D721Med (cell line): ENCODE measurements around the gene ADAMTS12.

Experiments used
- DNase-seq: peaks from one replicate; pipeline ENCODE4 v3.0.0; 2011; ENCODE audit warnings: low spot score; ENCODE audit not compliant: insufficient read length
- FAIRE-seq: peaks from 2 replicates; lab custom pipeline; 2011; peaks lifted over from hg19 to GRCh38; lab: Jason Lieb, UNC
- TF ChIP-seq, protein P1 (sequence below): IDR thresholded peaks from 2 replicates; pipeline ENCODE4 v1.5.1; 2012; ENCODE audit warnings: mild to moderate bottlenecking, control low read depth; ENCODE audit not compliant: insufficient read depth; ENCODE audit errors: missing control alignments

The ADAMTS12 gene

GRCh38 chr5:33684496-33685159, 207.2 kb downstream of the ADAMTS12 start:
- TF ChIP-seq, protein P1, sequence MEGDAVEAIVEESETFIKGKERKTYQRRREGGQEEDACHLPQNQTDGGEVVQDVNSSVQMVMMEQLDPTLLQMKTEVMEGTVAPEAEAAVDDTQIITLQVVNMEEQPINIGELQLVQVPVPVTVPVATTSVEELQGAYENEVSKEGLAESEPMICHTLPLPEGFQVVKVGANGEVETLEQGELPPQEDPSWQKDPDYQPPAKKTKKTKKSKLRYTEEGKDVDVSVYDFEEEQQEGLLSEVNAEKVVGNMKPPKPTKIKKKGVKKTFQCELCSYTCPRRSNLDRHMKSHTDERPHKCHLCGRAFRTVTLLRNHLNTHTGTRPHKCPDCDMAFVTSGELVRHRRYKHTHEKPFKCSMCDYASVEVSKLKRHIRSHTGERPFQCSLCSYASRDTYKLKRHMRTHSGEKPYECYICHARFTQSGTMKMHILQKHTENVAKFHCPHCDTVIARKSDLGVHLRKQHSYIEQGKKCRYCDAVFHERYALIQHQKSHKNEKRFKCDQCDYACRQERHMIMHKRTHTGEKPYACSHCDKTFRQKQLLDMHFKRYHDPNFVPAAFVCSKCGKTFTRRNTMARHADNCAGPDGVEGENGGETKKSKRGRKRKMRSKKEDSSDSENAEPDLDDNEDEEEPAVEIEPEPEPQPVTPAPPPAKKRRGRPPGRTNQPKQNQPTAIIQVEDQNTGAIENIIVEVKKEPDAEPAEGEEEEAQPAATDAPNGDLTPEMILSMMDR, result no peak
- FAIRE-seq, result no peak

DNA sequence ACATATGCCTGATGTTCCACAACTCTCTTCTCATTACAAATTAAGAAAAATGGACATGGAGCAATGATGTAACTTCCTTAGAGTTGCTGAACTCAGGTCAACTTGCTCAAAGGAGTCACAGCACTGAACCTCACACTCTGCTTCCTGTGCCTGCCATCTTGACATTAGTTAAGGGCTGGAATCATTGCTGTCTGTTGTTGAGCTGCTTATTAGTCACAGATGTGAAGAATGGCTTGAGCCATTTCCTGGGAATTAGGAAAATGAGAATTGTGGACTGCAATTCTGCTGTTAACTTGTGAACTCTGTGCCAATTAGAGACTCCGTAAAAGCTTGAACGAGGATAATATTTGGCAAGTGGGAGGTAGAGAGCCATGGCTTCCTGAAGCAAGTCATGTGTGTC, 212.0 kb downstream of the ADAMTS12 start:
- DNase-seq, result no peak
- no peak for FAIRE-seq
- TF ChIP-seq, protein P1, result no peak

More at GRCh38 chr5:33684496-33685159, 207.2 kb downstream of the ADAMTS12 start:
- no peak for DNase-seq

DNA sequence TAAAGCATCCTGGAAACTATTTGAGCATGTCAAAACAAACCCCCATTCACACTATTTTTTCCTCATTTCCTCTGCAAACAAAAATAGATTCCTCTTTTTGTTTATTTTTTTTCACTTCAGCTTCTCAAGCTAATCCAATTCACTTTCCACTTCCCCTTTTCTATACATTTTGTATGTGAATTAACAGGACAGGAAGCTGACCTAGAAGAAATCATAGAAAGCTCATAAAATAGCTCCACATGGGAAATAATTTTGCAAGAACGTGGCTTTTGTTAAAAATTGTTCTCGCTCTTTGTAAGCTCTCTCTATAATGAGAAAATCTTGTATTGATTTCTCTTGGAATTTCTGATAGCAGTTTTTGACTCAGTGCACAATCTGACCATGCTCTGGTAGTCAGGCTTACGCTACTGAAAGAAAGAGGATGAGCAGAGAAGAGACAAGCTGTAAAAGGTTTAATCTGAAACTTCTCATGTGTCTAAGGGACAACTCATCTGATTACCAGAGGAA, 215.8 kb downstream of the ADAMTS12 start:
- TF ChIP-seq, protein P1, result no peak
- FAIRE-seq (no peak), DNase-seq (no peak)

DNA sequence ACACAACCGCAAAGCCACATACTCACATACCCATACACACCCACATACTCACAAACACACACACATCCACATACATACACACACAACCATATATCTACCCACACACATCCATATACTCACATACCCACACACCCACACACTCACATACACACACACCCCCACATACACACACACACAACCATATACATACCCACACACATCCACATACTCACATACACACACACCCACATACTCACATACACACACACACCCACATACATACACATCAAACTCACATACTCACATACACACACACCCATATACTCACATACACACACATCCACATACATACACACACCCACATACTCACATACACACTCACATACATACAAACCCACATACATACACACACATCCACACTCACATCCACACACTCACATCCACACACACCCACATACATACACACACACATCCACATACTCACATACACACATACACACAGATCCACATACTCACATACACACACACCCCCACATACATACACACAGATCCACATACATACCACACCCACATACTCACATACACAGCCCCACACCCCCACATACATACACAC, 220.0 kb downstream of the ADAMTS12 start:
- no peak for DNase-seq
- no peak for FAIRE-seq
- TF ChIP-seq, protein P1, result no peak

GRCh38 chr5:33662722-33663427, 228.9 kb downstream of the ADAMTS12 start:
- FAIRE-seq (no peak), DNase-seq (no peak)
- TF ChIP-seq, protein P1, result no peak

GRCh38 chr5:33659526-33660169, 232.1 kb downstream of the ADAMTS12 start:
- TF ChIP-seq, protein P1, result no peak
- FAIRE-seq, result no peak
- no peak for DNase-seq
